Hepatocyte (in vitro differentiated cells): Measurements from ENCODE around the gene GPD2.

Experiments used
- CTCF ChIP-seq: fragments of 200-600 bp; sonication (generic); IDR thresholded peaks from 2 replicates; pipeline ENCODE4 v1.5.1; 2016; ENCODE audit warnings: antibody characterized with exemption, mild to moderate bottlenecking; ENCODE audit not compliant: poor library complexity
- EZH2 ChIP-seq: fragments of 200-600 bp; sonication (generic); IDR thresholded peaks from 2 replicates; pipeline ENCODE4 v1.6.1; 2016; ENCODE audit warnings: antibody characterized with exemption, mild to moderate bottlenecking, borderline replicate concordance
- EZH2phosphoT487 ChIP-seq: fragments of 200-600 bp; sonication (generic); IDR thresholded peaks from one replicate; pipeline ENCODE4 v1.6.1; 2018; ENCODE audit warnings: antibody characterized with exemption, mild to moderate bottlenecking, low read depth, moderate library complexity; ENCODE audit not compliant: unreplicated experiment, severe bottlenecking

GRCh38 chr2:156421851-156422250 lies 14.3 kb upstream of the GPD2 start:
- TF ChIP-seq CTCF (no peak), EZH2 (no peak), EZH2phosphoT487 (no peak)
